Left cardiac atrium (tissue), 4 donors: Measurements from ENCODE around the gene TYROBP. TPM values are rescaled to one million over a fixed set of nuclear protein-coding genes. Genes with fewer than 3 reads are reported as not detected.
"Not testable (repeated sequence)": the region's sequence is repeated elsewhere in the genome, so short reads cannot be mapped to it uniquely, and the experiment has no call there.

ENCODE experiments used
- ATAC-seq, 2 donors: fragments of 200-7000 bp; cut with Tn5 transposase; one replicate each; pipeline ENCODE4 v1.9.1; 2020; ENCODE audit warnings: mild to moderate bottlenecking in 2 of 2, moderate library complexity in 2 of 2
- DNase-seq: peaks from one replicate; pipeline ENCODE4 v3.0.0-alpha.2; 2020
- intact Hi-C, 2 donors: fragments of 100-400 bp; cut with DNase I; formaldehyde crosslinking; loops; one replicate each; pipeline versions ENCODE4 v1.14.1 to v1.15.1; 2022 to 2023
- total RNA-seq, 2 donors: library from RNA; stranded (reverse); fragmentation: NEBNext Ultra II Directional; extraction: Animal tissue kit (Norgen Biotek cat#: 25700); gene quantifications; one replicate each; pipeline ENCODE4 v1.2.1, GENCODE V29; 2021
- donor health status: DM: no; HTN: yes; CAD: no.
- donor health status: DM: no; HTN: yes; CAD: no; lungs with severe emphysema.
- donor health status: DM: yes; HTN: yes; CAD: no.
- donor health status: Dilated cardiomyopathy.

The TYROBP gene
- total RNA-seq, 2 donors from 2014 or later = 43.4 to 88.7 TPM

DNA sequence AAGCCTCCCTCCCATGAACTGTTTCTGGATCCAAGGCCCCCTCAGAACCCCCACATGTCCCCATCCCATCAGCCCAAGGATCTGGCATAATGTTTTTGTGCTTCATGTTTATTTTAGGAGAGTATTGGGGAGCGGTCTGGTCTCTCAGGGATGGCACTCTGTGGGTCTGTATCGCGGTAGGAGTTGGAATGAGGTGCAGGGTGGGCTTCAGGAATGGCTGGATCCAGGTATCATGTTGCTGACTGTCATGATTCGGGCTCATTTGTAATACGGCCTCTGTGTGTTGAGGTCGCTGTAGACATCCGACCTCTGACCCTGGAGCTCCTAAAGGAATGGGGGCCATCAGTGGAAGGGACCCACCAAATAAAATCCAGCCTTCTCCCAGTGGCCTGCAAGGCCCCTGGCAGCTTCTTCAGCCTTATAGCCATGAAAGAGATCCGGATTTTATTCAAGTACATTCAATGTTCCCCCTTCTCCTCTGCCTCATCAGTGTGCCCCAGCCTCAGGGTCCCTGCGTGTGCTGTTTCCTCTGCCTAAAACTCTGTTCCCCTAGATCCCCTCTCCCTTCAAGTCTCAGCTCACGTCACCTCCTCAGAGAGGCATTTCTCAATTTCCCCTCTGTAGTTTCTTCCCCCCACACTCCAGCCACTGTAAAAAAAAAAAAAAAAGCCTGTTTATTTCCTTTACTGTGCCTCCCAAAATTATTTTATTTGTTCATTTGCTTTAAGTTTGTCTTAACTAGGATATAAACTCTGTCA lies 3.6 kb downstream of the TYROBP start:
- DNase-seq (no peak), ATAC-seq (no peak)
- intact Hi-C loops = no loop called here

- ATAC-seq (peak; percentile 31 to 49), DNase-seq (peak; percentile 78)
- intact Hi-C loops = no loop called here
Observed at GRCh38 chr19:35903550-35904179, 4.4 kb downstream of the TYROBP start.

- ATAC-seq = no peak
Observed at GRCh38 chr19:35902870-35903475, 5.1 kb downstream of the TYROBP start.

DNA sequence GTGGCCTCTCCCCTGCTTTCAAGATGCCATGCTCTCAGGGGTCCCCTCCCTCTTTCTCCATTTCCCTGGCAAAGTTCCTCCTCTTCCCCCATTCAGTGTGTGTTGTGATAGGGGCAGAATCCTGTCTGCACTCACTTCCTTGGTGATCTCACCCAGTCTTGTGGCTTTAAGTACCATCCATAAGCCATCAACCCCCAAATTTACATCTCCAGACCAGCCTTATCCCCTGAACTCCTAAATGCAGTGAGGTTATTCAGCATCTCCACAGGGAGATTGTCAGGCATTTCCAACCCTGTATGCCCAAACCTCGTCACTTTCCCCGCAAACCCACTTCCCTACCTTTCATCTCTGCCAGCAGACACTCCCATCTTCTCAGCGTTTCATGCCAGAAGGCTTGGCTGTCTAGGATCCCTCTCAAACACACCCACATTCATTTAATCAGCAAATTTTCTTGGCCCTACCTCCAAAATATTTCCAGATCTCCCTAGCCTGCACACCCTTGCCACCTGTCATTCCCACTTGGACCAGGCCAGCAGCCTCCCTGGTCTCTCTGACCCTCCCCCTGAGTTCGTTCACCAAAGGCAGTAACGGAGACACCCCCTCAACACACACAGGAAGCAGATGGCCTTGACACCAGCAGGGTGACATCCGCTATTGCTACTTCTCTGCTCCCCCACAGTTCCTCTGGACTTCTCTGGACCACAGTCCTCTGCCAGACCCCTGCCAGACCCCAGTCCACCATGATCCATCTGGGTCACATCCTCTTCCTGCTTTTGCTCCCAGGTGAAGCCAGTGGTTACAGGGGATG lies 6.0 kb downstream of the TYROBP start, which contains the start of gene HCST:
HCST (plus strand) TSS at position 676 of the 808 bp plus-strand sequence; CDS start at position 741, 65 bp downstream.
- ATAC-seq (no peak), DNase-seq (no peak)
- intact Hi-C loops = no loop called here

More at GRCh38 chr19:35902870-35903475, 5.1 kb downstream of the TYROBP start:
- intact Hi-C loops = no loop called here
- DNase-seq = no peak

- DNase-seq = no peak
- no peak for ATAC-seq
- intact Hi-C loops = no loop called here
Observed at GRCh38 chr19:35901055-35901644, 6.9 kb downstream of the TYROBP start.

- intact Hi-C loops = no loop called here
- DNase-seq = peak; percentile 88
- ATAC-seq = peak; percentile 87
Observed at GRCh38 chr19:35899547-35900214, 8.4 kb downstream of the TYROBP start.

GRCh38 chr19:35898499-35898809 lies 9.6 kb downstream of the TYROBP start:
- ATAC-seq = no peak
- intact Hi-C loops = no loop called here
- DNase-seq = no peak

GRCh38 chr19:35897706-35898451 lies 10.2 kb downstream of the TYROBP start:
- DNase-seq (no peak), ATAC-seq (no peak)
- intact Hi-C loops = no loop called here

DNA sequence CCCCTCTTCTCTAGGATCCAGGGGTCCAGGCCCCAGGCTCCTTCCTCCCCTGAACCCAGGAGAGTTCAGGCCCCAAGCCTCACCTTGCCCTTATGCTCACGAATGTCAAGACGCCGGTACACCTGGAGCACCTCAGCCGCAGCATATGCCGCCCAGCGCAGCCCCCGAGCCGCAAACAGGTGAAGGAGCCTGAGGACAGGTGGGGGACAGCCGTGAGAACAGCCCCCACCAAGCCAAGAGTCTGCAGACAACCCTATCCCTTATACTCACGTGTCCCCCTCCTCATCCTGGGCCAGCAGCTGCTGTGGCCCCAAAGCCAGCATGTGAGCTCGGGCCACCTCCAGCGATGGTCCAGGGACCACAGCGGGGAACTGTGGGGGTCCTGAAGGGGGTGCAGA lies 11.5 kb downstream of the TYROBP start:
- DNase-seq = no peak

GRCh38 chr19:35895911-35896642 lies 12.0 kb downstream of the TYROBP start:
- DNase-seq = no peak
- ATAC-seq = no peak
- intact Hi-C loops = no loop called here

More for the DNA sequence above, 11.5 kb downstream of the TYROBP start:
- ATAC-seq = no peak
- intact Hi-C loops = no loop called here

DNA sequence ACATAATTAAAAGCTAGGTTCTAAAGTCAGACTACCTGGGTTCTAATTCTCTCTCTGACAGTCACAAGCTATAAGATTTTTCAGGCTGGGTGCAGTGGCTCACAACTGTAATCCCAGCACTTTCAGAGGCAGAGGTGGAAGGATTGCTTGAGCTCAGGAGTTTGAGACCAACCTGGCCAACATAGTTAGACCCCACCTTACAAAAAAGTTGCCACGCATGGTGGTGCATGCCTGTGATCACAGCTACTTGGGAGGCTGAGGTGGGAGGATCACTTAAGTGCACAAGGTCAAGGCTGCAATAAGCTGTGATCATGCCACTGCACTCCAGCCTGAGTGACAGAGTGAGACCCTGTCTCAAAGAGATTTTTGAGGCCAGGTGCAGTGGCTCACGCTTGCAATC lies 13.8 kb downstream of the TYROBP start:
- ATAC-seq (no peak), DNase-seq (no peak)
- intact Hi-C loops = no loop called here

DNA sequence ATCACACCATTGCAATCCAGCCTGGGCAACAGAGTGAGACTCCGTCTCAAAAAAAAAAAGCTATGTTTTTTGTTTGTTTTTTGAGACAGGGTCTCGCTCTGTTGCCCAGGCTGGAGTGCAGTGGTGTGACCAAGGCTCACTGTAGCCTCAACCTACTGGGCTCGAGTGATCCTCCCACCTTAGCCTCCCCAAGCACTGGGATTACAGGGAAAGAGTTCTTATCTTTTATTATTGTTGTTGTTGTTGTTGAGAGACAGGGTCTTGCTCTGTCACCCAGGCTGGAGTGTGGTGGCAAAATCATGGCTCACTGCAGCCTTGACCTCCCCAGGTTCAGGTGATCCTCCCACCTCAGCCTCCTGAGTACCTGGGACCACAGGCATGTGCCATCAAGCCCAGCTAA lies 16.3 kb downstream of the TYROBP start:
- DNase-seq, intact Hi-C loops, ATAC-seq: not testable (repeated sequence)

DNA sequence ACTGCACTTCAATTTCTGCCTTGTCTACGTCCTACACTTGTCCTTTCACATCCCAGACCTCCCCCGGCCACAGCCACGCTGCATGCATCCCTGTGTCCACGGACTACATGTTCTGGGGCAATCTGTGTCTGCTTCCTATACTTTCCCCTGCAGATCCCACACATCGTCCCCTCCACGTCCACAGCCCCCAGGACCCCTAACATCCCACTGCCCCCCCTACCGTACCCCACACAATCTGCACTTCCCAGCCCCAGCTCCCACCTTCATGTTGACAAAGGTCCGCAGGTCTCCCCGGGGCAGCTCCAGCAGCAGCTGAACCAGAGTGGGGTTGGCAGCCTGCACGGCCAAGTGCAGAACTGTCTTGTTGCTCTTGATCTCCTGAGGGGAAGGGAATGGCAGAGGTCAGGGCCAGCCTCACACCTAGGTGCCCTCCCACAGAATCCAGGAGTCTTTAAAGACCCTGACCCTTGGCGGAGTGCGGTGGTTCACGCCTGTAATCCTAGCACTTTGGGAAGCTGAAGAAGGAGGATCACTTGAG lies 17.9 kb downstream of the TYROBP start:
- ATAC-seq (no peak), DNase-seq (no peak)
- intact Hi-C loops = no loop called here

GRCh38 chr19:35889370-35890112 lies 18.6 kb downstream of the TYROBP start:
- ATAC-seq (no peak), DNase-seq (no peak)
- intact Hi-C loops = no loop called here

GRCh38 chr19:35888398-35888797 lies 19.7 kb downstream of the TYROBP start:
- DNase-seq = no peak
- intact Hi-C loops = no loop called here
- ATAC-seq = no peak

- DNase-seq (no peak), ATAC-seq (no peak)
- intact Hi-C loops = no loop called here
Observed at GRCh38 chr19:35887197-35887596, 20.9 kb downstream of the TYROBP start.
